ENCODE data around the gene OR13J1.

The OR13J1 gene

DNA sequence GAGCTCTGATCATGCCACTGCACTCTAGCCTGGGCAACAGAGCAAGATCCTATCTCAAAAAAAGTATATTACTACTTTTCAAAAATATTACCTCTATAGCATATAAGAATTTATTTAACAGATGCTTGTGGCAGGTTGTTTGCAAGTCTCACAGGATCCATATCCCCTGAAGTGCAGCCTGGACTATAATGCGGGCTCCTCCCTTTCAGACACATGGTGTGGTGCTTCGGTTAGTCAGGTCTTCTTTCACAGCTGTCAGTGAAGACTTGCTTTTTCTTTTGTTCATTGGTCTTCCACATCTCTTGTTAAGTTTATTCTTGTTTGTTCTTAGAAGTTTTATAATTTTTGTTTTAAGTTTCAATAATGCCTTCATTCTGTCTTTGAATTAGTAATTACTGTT lies 26.4 kb upstream of the OR13J1 start:
- TF ChIP-seq, protein P1, sequence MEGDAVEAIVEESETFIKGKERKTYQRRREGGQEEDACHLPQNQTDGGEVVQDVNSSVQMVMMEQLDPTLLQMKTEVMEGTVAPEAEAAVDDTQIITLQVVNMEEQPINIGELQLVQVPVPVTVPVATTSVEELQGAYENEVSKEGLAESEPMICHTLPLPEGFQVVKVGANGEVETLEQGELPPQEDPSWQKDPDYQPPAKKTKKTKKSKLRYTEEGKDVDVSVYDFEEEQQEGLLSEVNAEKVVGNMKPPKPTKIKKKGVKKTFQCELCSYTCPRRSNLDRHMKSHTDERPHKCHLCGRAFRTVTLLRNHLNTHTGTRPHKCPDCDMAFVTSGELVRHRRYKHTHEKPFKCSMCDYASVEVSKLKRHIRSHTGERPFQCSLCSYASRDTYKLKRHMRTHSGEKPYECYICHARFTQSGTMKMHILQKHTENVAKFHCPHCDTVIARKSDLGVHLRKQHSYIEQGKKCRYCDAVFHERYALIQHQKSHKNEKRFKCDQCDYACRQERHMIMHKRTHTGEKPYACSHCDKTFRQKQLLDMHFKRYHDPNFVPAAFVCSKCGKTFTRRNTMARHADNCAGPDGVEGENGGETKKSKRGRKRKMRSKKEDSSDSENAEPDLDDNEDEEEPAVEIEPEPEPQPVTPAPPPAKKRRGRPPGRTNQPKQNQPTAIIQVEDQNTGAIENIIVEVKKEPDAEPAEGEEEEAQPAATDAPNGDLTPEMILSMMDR (IDR thresholded peaks at IDR 0.05) = no peak

DNA sequence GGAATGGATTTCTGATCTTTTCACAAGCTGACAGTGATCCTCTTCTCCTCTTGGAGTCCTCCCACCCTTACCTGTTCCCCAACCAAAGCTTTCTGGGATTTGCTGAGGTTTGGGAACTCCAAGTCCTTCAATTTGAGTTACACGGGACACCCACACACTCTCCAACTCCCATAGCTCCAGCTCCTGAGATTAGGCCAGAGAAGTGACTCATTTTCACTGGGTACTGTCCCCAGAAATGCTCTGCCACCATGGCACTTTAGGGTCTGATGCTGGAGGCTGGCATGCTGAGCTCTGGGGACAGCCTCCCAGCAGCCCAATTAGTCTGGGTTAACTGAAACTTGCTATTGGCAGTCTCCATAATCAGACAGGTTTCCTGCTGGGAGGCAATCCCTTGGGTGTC lies 21.9 kb upstream of the OR13J1 start:
- TF ChIP-seq, protein P1 (IDR thresholded peaks at IDR 0.05) = no peak

DNA sequence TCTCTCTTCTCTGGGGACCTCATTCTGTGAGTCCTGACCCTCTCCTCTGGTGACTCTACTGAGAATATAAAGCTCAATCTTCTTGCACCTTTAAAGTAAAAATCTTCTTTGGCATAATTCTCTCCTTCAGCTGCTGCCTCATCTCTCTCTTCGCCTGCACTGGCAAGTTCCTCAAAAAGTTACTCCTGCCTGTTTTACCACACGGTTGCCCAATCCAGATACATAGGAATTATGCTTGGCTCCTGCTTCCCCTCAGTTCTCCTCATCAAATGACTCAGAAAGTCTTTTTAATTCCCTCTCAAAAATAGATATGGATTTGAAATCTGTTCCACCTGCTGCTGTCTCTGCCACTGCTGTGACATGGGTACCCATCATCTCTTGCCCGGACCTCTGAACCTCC lies 21.4 kb upstream of the OR13J1 start:
- TF ChIP-seq, protein P1 (IDR thresholded peaks at IDR 0.05) = no peak

DNA sequence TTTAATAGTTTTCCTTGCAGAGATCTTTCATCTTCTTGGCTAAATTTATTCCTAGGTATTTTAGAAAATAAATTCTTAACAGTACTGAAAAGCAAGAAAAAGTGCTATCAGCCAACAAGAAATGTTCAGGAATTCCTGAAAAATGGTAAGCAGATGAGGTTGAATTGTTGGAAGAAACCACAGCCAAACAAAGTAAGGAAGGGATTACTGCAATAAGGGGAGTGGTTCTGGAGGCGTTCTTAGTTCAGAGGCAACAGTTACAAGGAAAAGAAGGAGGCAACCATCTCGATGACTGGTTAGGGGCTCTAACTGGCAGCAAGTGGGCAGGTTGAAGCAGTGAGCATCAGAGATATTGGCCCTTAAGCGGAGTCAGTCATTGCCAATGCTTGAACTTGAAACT lies 12.8 kb upstream of the OR13J1 start:
- TF ChIP-seq, protein P1 (IDR thresholded peaks at IDR 0.05) = no peak

DNA sequence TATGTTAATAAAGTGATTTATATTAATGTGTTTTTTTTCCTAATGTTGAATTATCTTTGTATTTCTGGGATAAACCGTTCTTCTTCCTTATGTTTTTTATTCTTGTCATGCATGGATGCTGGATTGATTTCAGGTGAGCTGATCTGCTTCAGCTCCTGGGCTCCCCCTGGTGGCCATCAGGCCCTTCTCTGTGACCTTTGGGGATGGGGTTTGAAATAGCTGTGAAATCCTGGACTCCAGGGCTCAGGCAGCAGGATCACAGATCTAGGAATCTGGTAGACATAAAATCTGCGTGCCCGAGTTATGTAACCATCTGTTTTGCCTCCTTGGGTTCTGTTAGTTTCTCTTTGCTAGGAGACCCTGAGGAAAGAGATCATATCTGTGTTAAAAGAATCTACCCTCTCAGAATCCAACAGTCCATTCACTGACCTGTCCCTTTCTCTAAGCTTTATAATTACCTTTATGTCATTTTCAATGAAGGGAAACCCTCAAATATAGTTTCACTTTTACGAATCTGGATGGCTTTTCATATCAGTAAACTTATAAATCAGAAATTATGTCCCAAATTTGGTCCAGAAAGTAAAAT lies 12.2 kb upstream of the OR13J1 start:
- TF ChIP-seq, protein P1 (IDR thresholded peaks at IDR 0.05) = peak; percentile 98

DNA sequence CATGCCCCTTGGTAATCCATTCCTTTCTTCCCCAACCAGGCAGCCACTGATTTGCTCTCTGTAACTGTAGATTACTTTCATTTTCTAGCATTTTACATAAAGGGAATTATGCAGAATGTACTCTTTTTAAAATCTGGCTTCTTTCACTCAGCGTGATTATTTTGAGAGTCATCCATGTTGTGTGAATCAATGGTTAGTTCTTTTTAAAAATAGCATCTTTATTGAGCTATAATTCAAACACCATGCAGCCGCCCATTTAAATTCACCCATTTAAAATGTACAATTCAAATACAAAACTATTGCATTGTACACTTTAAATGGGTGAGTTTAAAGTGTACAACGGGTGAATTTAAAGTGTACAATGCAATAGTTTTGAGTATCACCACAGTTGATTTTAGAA lies 2.3 kb upstream of the OR13J1 start:
- TF ChIP-seq, protein P1 (IDR thresholded peaks at IDR 0.05) = no peak

DNA sequence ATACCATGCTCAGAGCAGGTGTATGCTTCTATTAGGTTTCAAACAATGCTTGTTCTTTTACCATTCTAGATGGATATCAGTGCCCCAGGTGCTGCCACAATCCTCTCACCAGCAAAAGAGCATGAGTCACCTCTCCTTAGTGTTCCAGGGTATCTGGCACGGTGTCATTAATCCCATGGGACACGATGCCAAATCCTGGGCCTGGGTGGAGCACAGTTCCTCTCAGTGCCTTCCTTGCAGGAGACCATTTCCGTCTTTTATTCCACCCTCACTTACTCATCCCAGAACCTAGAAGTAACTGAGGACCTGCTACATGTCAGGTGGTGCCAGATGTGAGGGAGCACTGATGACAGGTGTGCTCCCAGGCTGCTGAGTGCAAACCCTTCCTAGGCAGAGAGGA lies 1.3 kb upstream of the OR13J1 start:
- TF ChIP-seq, protein P1 (IDR thresholded peaks at IDR 0.05) = no peak

DNA sequence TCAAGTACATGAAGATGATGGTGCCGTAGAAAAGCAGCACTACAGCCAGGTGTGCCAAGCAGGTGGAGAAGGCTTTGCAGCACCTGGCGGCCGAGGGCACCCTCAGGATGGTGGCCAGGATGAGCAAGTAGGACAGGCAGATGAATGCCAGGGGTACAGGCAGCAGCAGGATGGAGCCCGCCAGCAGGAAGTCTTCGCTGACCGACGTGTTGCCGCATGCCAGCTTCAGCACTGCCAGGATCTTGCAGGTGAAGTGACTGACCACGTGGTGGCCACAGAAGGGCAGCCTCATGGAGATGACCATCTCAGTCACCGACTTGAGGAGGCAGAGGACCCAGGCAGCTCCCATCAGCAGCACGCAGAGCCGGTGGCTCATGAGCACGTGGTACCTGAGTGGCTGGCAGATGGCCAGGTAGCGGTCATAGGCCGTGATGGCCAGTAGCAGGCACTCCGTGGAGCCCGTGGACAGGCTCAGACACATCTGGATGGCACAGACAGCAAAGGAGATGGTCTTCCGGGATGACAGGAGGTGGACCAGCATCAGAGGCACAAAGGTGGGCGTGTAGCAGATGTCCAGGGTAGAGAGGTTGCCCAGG lies 482 bp downstream of the OR13J1 start:
- TF ChIP-seq, protein P1 (IDR thresholded peaks at IDR 0.05) = no peak
